A549 (cell line): ENCODE measurements around the gene TRAPPC2L. TPM values are rescaled to one million over a fixed set of nuclear protein-coding genes. Genes with fewer than 3 reads are reported as not detected.
A peak's percentile ranks its signal among the peaks of the same experiment; 100 is the strongest.

Experiments
- ATAC-seq, 2 experiments: fragments of 200-7000 bp in 1 of 2; fragments of >200 bp in 1 of 2; cut with Nextera tagmentation in 1 of 2; cut with Tn5 transposase in 1 of 2; 3 replicates each; pipeline versions ENCODE4 v1.8.0 to v1.9.1; 2018 to 2020; ENCODE audit warnings: mild to moderate bottlenecking in 1 of 2, moderate library complexity in 1 of 2
- CTCF ChIA-PET: fragments of 300-600 bp; sonication (Branson Sonifier 250); formaldehyde crosslinking; extraction: SDS; loops from one replicate; lab custom pipeline; 2021; ENCODE audit warnings: antibody characterized with exemption, inconsistent platforms; lab: Yijun Ruan, JAX
- POLR2A ChIA-PET: fragments of 350-600 bp; formaldehyde crosslinking; extraction: SDS; loops from one replicate; lab custom pipeline; 2021; ENCODE audit warnings: antibody characterized with exemption, inconsistent platforms; lab: Yijun Ruan, JAX
- DNase-seq, 2 experiments: peaks; one replicate each; pipeline versions ENCODE4 v3.0.0 to v3.0.0-alpha.2; 2011 to 2016; ENCODE audit warnings: low read depth in 1 of 2, low spot score in 1 of 2
- FAIRE-seq: peaks from 2 replicates; lab custom pipeline; 2011; peaks lifted over from hg19 to GRCh38; lab: Jason Lieb, UNC
- H3K27ac ChIP-seq, 2 experiments: fragments of >200 bp; sonication (Bioruptor Twin); formaldehyde crosslinking; 3 replicates each; pipeline ENCODE4 v1.5.1; 2016 to 2017
- H3K4me1 ChIP-seq: fragments of >200 bp; sonication (Bioruptor Twin); formaldehyde crosslinking; 3 replicates; pipeline ENCODE4 v1.6.1; 2016
- H3K4me2 ChIP-seq: fragments of >200 bp; sonication (Bioruptor Twin); formaldehyde crosslinking; 3 replicates; pipeline ENCODE4 v1.6.1; 2016
- H3K4me3 ChIP-seq: fragments of >200 bp; sonication (Bioruptor Twin); formaldehyde crosslinking; 3 replicates; pipeline ENCODE4 v1.5.1; 2016
- H3K9me3 ChIP-seq: fragments of >200 bp; sonication (Bioruptor Twin); formaldehyde crosslinking; 3 replicates; pipeline ENCODE4 v1.6.1; 2016
- BHLHE40 ChIP-seq: IDR thresholded peaks from 2 replicates; pipeline ENCODE4 v1.6.1; 2012; ENCODE audit warnings: low read depth, low read length, inconsistent platforms
- ESRRA ChIP-seq: fragments of 150-350 bp; IDR thresholded peaks from 2 replicates; pipeline ENCODE4 v1.6.1; 2014; ENCODE audit warnings: mild to moderate bottlenecking, low read length, borderline replicate concordance
- FOSL2 ChIP-seq, 2 experiments: fragments of 450-650 bp in 1 of 2; fragments of >200 bp in 1 of 2; sonication (Bioruptor Twin) in 1 of 2; formaldehyde crosslinking; IDR thresholded peaks; 2 replicates each; pipeline versions ENCODE4 v1.5.0 to v1.6.1; 2016 to 2020; ENCODE audit warnings: mild to moderate bottlenecking in 1 of 2, moderate library complexity in 1 of 2
- GATA3 ChIP-seq: IDR thresholded peaks from 2 replicates; pipeline ENCODE4 v1.6.1; 2012; ENCODE audit warnings: borderline replicate concordance
- HES2 ChIP-seq: fragments of >200 bp; sonication (Bioruptor Twin); formaldehyde crosslinking; IDR thresholded peaks from 2 replicates; pipeline ENCODE4 v1.6.1; 2016
- HEYL ChIP-seq: fragments of 250-450 bp; sonication (Bioruptor Pico); IDR thresholded peaks from 2 replicates; pipeline ENCODE4 v1.8.0; 2021; ENCODE audit warnings: mild to moderate bottlenecking, moderate library complexity
- HMGXB4 ChIP-seq: fragments of 250-450 bp; sonication (Bioruptor Pico); IDR thresholded peaks from 2 replicates; pipeline ENCODE4 v1.5.0; 2021; ENCODE audit warnings: mild to moderate bottlenecking, moderate library complexity, borderline replicate concordance
- HOXB13 ChIP-seq: fragments of 250-450 bp; sonication (Bioruptor Pico); IDR thresholded peaks from 2 replicates; pipeline ENCODE4 v1.5.0; 2020; ENCODE audit warnings: low read depth, mild to moderate bottlenecking, moderate library complexity
- JUN ChIP-seq, 2 experiments: fragments of >200 bp; sonication (Bioruptor Twin); formaldehyde crosslinking; IDR thresholded peaks; 2 replicates in 1 of 2; 3 replicates in 1 of 2; pipeline ENCODE4 v1.6.1; 2016 to 2017
- KDM1A ChIP-seq: fragments of 200-600 bp; sonication (generic); IDR thresholded peaks from 2 replicates; pipeline ENCODE4 v1.6.1; 2016; ENCODE audit warnings: low read depth, mild to moderate bottlenecking
- MAFK ChIP-seq: fragments of 450-650 bp; IDR thresholded peaks from 2 replicates; pipeline ENCODE4 v1.6.1; 2014; ENCODE audit not compliant: partially characterized antibody
- MAX ChIP-seq: IDR thresholded peaks from 2 replicates; pipeline ENCODE4 v1.6.1; 2012
- RAD21 ChIP-seq, 2 experiments: fragments of >200 bp in 1 of 2; sonication (Bioruptor Twin) in 1 of 2; formaldehyde crosslinking in 1 of 2; IDR thresholded peaks in 1 of 2; conservative IDR thresholded peaks in 1 of 2; 2 replicates in 1 of 2; 3 replicates in 1 of 2; pipeline ENCODE4 v1.6.1; 2012 to 2018; ENCODE audit warnings: inconsistent platforms in 1 of 2
- RARB ChIP-seq: fragments of 250-450 bp; sonication (Bioruptor Pico); IDR thresholded peaks from 2 replicates; pipeline ENCODE4 v1.8.0; 2021; ENCODE audit warnings: mild to moderate bottlenecking, moderate library complexity
- RCOR1 ChIP-seq: fragments of 150-350 bp; IDR thresholded peaks from 2 replicates; pipeline ENCODE4 v1.6.1; 2014; ENCODE audit warnings: antibody characterized with exemption, low read length, low read depth
- SMC3 ChIP-seq: fragments of >200 bp; sonication (Bioruptor Twin); formaldehyde crosslinking; IDR thresholded peaks from 3 replicates; pipeline ENCODE4 v1.6.1; 2018; ENCODE audit warnings: inconsistent platforms
- SREBF2 ChIP-seq: fragments of 450-650 bp; IDR thresholded peaks from 2 replicates; pipeline ENCODE4 v1.6.1; 2014; ENCODE audit warnings: mild to moderate bottlenecking, moderate library complexity
- USF2 ChIP-seq: fragments of 450-650 bp; IDR thresholded peaks from 2 replicates; pipeline ENCODE4 v1.6.1; 2014; ENCODE audit warnings: antibody characterized with exemption
- ZFP36 ChIP-seq: fragments of 450-650 bp; IDR thresholded peaks from 2 replicates; pipeline ENCODE4 v1.6.1; 2014; ENCODE audit warnings: borderline replicate concordance; ENCODE audit not compliant: partially characterized antibody
- ZNF302 ChIP-seq: fragments of 250-450 bp; sonication (Bioruptor Pico); IDR thresholded peaks from 2 replicates; pipeline ENCODE4 v1.9.0; 2021; ENCODE audit warnings: inconsistent platforms, mild to moderate bottlenecking, moderate library complexity
- WGBS: methylation state at CpG from one replicate; pipeline ENCODE4 v1.1.6; 2017; ENCODE audit errors: missing lambda C conversion rate; 5-methylcytosine and 5-hydroxymethylcytosine counted together
- polyA plus RNA-seq, 4 experiments: library from polyadenylated mRNA; depleted of rRNA in 3 of 4; stranded (reverse); fragments of >200 nt; fragmentation: RNase III in 1 of 4; extraction: RNeasy Plus Mini Kit Qiagen cat#74134 plus additional on column Dnase treatment in 1 of 4; gene quantifications; 2 replicates in 3 of 4; 3 replicates in 1 of 4; pipeline ENCODE4 v1.2.3, GENCODE V29; 2011 to 2017
- TF ChIP-seq, protein P1 (sequence below): fragments of >200 bp; sonication (Bioruptor Twin); formaldehyde crosslinking; IDR thresholded peaks from 3 replicates; pipeline ENCODE4 v1.5.1; 2016

The TRAPPC2L gene
- polyA plus RNA-seq, 2 of the 4 experiments (the other 2 are of a cell fraction) = 70.3 to 80.2 TPM

DNA sequence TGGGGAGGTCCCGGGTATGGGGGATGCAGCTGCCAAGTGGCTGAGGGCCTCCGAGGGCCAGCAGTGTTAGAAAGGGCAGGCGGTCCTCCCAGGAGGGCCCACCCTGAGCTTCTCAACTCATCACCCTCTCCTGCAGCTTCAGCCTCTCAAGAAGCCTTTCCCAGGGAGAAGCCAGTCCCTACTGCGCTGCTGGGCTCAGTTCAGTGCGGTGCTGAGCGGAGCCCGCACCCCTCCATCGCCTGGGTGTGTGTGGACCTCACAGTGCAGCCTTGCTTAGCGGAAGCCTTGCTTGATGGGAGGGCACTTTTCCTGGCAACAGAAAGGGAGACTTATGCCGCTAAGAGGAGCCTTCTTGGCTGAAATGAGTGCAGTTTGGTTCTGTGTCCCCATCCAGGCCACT lies 41.7 kb upstream of the TRAPPC2L start (continued):
- TF ChIP-seq GATA3 = no peak
- no peak for TF ChIP-seq RARB (CRISPR knock-in tag)
- TF ChIP-seq ESRRA = no peak
- TF ChIP-seq RAD21 (conservative IDR thresholded peaks at IDR 0.05 in 1 of 2, IDR thresholded peaks at IDR 0.05 in 1 of 2) = no peak

DNA sequence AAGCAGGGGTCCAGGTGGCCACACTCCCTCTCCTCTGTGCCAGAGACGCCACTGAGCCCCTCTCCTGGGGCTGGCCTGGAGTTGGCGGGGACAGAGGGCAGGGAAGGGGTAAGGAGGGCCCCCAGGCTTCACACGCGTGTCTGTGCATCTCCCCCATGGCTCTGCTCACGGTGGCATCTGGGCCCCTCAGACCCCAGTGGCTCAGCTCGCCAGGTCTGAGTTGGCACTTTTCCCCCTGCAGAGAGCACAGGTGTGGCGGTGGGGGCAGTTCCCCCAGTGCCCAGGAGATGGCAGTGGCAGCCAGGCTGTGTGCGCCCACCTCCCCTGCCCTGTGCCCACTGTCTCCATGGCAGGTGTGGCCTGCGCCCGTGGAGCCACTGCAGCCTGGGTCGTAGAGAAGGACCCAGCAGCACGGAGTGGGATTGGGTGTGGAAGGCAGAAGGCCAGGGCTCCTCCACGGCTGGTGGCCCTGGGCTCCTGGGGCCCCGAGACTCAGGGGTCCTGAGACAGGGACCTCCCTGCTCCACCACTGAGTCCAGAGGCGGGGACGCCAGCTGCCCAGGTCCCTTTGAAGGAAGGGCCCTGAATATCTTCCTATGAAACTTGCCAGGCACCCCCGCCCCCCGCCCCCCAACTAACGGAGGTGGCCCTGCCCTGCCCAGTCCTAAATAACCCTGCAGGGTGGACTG lies 40.9 kb upstream of the TRAPPC2L start:
- 68% methylated on average over 10 of the region's 19 CpGs for WGBS
- peak; percentile 37 to 46 for DNase-seq
- Histone ChIP-seq H3K4me1 (peaks cover 5% of the 10 kb centered on the region; the same call in 2 of the 3 replicates), H3K27ac (no peak overlapping the region), H3K4me3 (no peak overlapping the region), H3K9me3 (no peaks in the 10 kb centered on the region), H3K4me2 (no peak overlapping the region)
- FAIRE-seq = no peak
- POLR2A ChIA-PET = no interaction called here
- CTCF ChIA-PET = interaction anchor here (0.5 to 5.9 kb wide), 19 partner anchors 11 to 354 kb away, joined by 3 to 39 read pairs (median 3); partner anchors contain the start of genes GALNS and TRAPPC2L
- TF ChIP-seq JUN (IDR thresholded peaks at IDR 0.05) (peak in 1 of 2 experiments; percentile 12; a peak in 1 of 5 replicates), SMC3 (peak; percentile 61), RAD21 (conservative IDR thresholded peaks at IDR 0.05 in 1 of 2, IDR thresholded peaks at IDR 0.05 in 1 of 2) (peak; percentile 78 to 87), ZFP36 (no peak), USF2 (no peak), HOXB13 (CRISPR knock-in tag) (no peak), MAX (0 out of 2 replicates have a peak, but pooled peaks have one; percentile 7), MAFK (peak; percentile 88)
- TF ChIP-seq, protein P1, sequence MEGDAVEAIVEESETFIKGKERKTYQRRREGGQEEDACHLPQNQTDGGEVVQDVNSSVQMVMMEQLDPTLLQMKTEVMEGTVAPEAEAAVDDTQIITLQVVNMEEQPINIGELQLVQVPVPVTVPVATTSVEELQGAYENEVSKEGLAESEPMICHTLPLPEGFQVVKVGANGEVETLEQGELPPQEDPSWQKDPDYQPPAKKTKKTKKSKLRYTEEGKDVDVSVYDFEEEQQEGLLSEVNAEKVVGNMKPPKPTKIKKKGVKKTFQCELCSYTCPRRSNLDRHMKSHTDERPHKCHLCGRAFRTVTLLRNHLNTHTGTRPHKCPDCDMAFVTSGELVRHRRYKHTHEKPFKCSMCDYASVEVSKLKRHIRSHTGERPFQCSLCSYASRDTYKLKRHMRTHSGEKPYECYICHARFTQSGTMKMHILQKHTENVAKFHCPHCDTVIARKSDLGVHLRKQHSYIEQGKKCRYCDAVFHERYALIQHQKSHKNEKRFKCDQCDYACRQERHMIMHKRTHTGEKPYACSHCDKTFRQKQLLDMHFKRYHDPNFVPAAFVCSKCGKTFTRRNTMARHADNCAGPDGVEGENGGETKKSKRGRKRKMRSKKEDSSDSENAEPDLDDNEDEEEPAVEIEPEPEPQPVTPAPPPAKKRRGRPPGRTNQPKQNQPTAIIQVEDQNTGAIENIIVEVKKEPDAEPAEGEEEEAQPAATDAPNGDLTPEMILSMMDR = peak; percentile 66
- ATAC-seq = peak; percentile 23 to 47; a peak in 3 of 6 replicates

DNA sequence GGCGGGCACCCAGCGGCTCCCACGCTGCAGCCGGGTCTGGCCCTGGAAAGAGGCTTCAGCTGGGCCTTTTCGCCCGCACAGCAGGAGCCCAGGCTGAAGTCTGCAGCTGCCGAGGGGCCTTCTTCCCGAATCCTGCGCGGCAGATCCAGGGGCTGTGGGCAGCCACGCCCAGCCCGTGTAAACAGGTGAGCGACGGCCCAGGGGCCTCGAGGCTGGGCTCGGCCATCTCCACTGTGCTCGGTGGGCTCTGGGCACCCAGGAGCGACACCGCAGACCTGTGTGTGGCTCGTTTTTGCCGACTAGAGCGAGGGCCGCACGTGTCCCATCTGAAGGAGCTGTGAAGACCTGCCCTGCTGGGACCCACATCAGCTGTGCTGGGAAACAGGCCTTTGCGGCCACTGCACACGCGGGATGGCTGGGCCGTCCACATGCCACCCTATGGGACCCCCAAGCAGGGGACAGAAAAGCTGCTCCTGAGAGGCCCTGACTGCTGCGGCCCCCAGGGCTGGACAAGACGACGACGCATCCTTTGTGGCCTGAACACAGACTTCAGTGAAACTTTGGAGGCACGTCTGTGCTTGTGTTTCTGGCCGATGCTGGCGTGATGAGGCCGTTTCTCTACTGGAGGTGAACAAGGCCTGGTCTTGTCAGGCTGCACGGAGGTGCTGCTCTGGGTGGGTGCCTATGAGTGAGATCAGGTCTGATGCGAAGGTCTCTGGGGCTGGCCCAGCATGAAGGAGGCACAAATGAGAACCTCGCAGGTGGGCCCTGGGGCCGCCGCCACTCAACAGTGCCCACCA lies 40.0 kb upstream of the TRAPPC2L start:
- WGBS = 88% methylated on average over 26 of the region's 41 CpGs
- DNase-seq (no peak), ATAC-seq (no peak), FAIRE-seq (no peak)
- Histone ChIP-seq H3K4me1 (peaks cover 5% of the 10 kb centered on the region; the same call in 2 of the 3 replicates), H3K4me3 (no peak overlapping the region), H3K27ac (no peak overlapping the region), H3K4me2 (no peak overlapping the region), H3K9me3 (no peaks in the 10 kb centered on the region)
- TF ChIP-seq HEYL (CRISPR knock-in tag) (no peak), HMGXB4 (CRISPR knock-in tag) (no peak), ZNF302 (no peak), BHLHE40 (no peak), KDM1A (no peak), RCOR1 (no peak), HES2 (no peak), FOSL2 (IDR thresholded peaks at IDR 0.05) (no peak), FOSL2 (CRISPR knock-in tag; IDR thresholded peaks at IDR 0.05) (no peak), SREBF2 (no peak)
- POLR2A ChIA-PET = no interaction called here
- CTCF ChIA-PET = interaction anchor here (0.6 to 5.9 kb wide), 14 partner anchors 10 to 353 kb away, joined by 3 to 39 read pairs (median 4); partner anchors contain the start of genes GALNS and TRAPPC2L
